ENCODE measurements around the gene TMPRSS12. TPM values are rescaled to one million over a fixed set of nuclear protein-coding genes. Genes with fewer than 3 reads are reported as not detected.
"Not testable (repeated sequence)": the region's sequence is repeated elsewhere in the genome, so short reads cannot be mapped to it uniquely, and the experiment has no call there.

TMPRSS12 gene
- total RNA-seq, 2 donors from 2014 or later = not detected

DNA sequence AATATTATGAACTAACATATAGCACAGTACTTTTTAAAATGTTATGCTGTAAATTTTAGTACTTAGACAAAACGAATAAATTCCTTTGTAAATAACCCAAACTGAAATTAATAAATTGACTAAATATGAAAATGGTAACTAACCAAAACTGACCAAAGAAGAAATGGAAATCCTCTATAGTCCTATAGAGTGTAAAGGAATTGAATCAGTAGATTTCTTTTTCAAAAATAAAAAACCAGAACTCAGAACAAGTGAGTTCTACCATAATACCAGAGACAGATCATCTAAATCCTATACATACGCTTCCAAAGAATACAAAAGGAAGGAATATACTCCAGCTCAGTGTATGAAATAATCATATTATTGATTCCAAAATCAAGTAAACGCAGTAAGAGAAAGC is 39.8 kb downstream of the TMPRSS12 start:
- peaks cover 0 to 1% of the 10 kb centered on the region in 2 donors for H3K36me3 Mint-ChIP-seq (ENCODE audit: insufficient read depth in 2 of 2)
- no peak overlapping the region for H3K4me3 Mint-ChIP-seq
- peaks cover 2 to 3% of the 10 kb centered on the region in 2 donors for H3K9me3 Mint-ChIP-seq
- no peak overlapping the region for H3K27ac Mint-ChIP-seq
- DNase-seq (no peak), ATAC-seq (replicated peaks in 1 of 2) (no peak)
- no peaks in the 10 kb centered on the region for H3K4me1 Mint-ChIP-seq (ENCODE audit: low read depth)
- H3K27me3 Mint-ChIP-seq (ENCODE audit: low read depth) = no peaks in the 10 kb centered on the region

DNA sequence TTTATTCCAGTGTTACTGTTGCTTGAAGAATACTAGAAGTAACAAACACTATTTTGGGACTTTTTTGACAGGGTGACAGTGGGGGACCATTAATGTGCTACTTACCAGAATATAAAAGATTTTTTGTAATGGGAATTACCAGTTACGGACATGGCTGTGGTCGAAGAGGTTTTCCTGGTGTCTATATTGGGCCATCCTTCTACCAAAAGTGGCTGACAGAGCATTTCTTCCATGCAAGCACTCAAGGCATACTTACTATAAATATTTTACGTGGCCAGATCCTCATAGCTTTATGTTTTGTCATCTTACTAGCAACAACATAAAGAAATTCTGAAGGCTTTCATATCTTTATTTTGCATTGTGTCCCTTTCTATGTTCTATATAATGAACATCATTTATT is 44.5 kb downstream of the TMPRSS12 start:
- Mint-ChIP-seq H3K27ac (no peak overlapping the region), H3K9me3 (peaks cover under 1 to 1% of the 10 kb centered on the region in 2 donors), H3K4me3 (no peak overlapping the region), H3K27me3 (ENCODE audit: low read depth) (no peaks in the 10 kb centered on the region), H3K36me3 (ENCODE audit: insufficient read depth in 2 of 2) (peaks cover 0 to under 1% of the 10 kb centered on the region in 2 donors), H3K4me1 (ENCODE audit: low read depth) (no peaks in the 10 kb centered on the region)
- ATAC-seq (replicated peaks in 1 of 2) (no peak), DNase-seq (no peak)

DNA sequence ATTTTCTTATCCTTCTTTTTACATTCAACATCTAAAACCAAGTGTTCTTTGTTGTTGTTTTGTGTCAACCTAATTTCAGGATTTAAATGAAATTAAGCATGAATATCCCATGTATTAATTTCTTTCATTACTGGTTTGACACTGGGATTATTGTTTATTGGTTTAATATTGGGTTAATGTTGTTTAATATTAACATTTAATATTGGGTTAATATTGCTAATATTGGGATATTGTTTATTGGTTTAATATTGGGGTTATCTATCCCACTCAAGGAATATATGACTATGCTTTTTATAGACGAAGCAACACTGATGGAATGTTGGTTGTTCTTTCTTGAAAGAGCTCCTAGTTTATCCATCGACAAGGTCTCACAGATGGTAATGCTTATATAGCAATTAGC is 45.9 kb downstream of the TMPRSS12 start:
- ATAC-seq (replicated peaks in 1 of 2) = no peak
- Mint-ChIP-seq H3K36me3 (ENCODE audit: insufficient read depth in 2 of 2) (no peaks in the 10 kb centered on the region), H3K4me3 (no peak overlapping the region), H3K27me3 (ENCODE audit: low read depth) (no peaks in the 10 kb centered on the region), H3K27ac (no peak overlapping the region), H3K4me1 (ENCODE audit: low read depth) (no peaks in the 10 kb centered on the region), H3K9me3 (no peaks in the 10 kb centered on the region)
- no peak for DNase-seq

DNA sequence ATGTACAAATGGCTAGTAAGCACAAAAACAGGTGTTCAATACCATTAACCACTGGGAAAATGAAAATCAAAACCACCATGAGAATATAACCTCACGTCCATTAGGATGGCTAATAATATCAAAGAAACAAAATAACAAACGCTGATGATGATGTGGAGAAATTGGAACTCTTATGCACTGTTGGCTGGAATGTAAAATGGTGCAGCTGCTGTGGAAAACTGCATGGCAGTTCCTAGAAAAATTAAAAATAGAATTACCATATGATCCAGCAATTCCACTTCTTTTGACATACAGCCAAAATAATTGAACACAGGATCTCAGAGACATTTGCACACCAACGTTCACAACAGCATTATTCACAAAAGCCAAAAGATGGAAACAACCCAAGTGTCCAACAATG is 51.5 kb downstream of the TMPRSS12 start:
- DNase-seq (no peak), ATAC-seq (replicated peaks in 1 of 2) (no peak)
- Mint-ChIP-seq H3K9me3 (no peaks in the 10 kb centered on the region), H3K4me3 (no peak overlapping the region), H3K27me3 (ENCODE audit: low read depth) (no peaks in the 10 kb centered on the region), H3K36me3 (ENCODE audit: insufficient read depth in 2 of 2) (peaks cover 0 to 2% of the 10 kb centered on the region in 2 donors), H3K27ac (no peak overlapping the region), H3K4me1 (ENCODE audit: low read depth) (no peaks in the 10 kb centered on the region)

DNA sequence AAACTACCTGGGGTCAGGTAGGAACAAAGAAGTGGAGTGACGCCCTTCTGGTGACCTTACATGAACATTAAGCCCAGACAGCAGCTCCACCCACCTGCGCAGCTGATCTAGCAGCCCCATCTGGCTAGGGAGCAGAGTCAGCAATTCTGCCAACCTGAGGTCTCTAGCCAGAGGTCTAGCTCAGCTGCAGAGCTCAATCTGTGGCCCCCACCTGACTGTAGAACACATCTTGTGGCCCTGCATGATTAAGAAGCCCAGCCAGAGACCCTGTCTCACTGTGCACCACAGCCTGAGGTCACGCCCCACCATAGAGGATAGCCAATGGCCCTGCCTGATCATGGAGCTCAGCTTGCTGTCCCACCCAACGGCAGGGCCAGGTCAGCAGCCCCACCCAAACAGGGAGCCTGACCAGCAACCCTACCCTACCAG is 59.0 kb downstream of the TMPRSS12 start:
- no peaks in the 10 kb centered on the region for H3K27me3 Mint-ChIP-seq (ENCODE audit: low read depth)
- peaks cover 0 to 2% of the 10 kb centered on the region in 2 donors for H3K36me3 Mint-ChIP-seq (ENCODE audit: insufficient read depth in 2 of 2)
- H3K27ac Mint-ChIP-seq = no peak overlapping the region
- H3K4me1 Mint-ChIP-seq (ENCODE audit: low read depth) = no peaks in the 10 kb centered on the region
- DNase-seq (no peak), ATAC-seq (replicated peaks in 1 of 2) (no peak)
- H3K4me3 Mint-ChIP-seq = no peak overlapping the region
- H3K9me3 Mint-ChIP-seq = no peaks in the 10 kb centered on the region

DNA sequence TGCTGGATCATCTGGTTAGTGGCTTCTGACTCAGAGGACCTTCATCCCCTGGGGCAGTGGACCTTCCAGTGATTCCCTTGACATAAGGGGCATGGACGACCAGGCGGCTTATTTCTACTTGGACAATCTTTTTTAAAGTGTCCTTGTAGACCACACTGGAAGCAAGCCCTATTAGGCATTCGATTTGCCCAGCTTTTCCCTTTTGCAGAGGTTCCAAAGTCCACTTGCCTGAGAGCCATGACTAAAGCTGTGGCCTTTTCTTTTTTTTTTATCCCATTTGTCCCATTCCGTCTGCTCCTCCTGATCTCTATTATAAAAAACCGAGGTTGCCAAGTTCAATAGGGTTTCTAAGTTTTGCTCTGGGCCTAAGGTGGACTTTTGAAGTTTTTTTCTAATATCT is 65.8 kb downstream of the TMPRSS12 start:
- not testable (repeated sequence) for DNase-seq; H3K27ac Mint-ChIP-seq; H3K27me3 Mint-ChIP-seq (ENCODE audit: low read depth); H3K9me3 Mint-ChIP-seq; H3K4me1 Mint-ChIP-seq (ENCODE audit: low read depth); H3K4me3 Mint-ChIP-seq; ATAC-seq (replicated peaks in 1 of 2)
- H3K36me3 Mint-ChIP-seq (ENCODE audit: insufficient read depth in 2 of 2) = peaks cover 9 to 13% of the 10 kb centered on the region in 2 donors

DNA sequence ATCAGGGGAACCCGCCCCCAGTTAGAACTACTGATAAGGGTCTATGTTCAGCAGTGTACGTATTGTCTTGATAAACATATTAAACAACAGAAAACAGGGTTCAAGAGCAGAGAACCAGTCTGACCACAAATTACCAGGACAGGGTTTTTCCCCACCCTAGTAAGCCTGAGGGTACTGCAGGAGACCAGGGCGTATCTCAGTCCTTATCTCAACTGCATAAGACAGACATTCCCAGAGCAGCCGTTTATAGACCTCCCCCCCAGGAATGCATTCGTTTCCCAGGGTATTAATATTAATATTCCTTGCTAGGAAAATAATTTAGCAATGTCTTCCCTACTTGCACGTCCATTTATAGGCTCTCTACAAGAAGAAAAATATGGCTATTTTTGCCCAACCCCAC is 69.6 kb downstream of the TMPRSS12 start:
- H3K4me3 Mint-ChIP-seq; DNase-seq; H3K4me1 Mint-ChIP-seq (ENCODE audit: low read depth); H3K27ac Mint-ChIP-seq; ATAC-seq (replicated peaks in 1 of 2); H3K27me3 Mint-ChIP-seq (ENCODE audit: low read depth): not testable (repeated sequence)
- Mint-ChIP-seq H3K36me3 (ENCODE audit: insufficient read depth in 2 of 2) (peaks cover 24 to 27% of the 10 kb centered on the region in 2 donors), H3K9me3 (peaks cover 12 to 18% of the 10 kb centered on the region in 2 donors)

DNA sequence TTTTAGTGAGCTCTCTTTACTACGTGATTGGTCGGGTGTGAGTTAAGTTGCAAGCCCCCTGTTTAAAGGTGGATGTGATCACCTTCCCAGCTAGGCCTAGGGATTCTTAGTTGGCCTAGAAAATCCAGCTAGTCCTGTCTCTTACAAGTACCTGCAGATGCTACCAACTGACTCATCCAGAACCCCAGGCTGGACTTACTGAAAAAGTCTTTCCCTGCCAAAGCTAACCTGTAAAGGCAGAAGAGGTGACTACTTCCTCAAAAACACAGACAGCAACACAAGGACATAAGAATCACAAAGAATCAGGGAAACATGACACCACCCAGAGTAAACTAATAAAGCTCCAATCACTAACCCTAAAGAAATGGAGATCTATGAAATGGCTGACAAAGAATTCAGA is 70.5 kb downstream of the TMPRSS12 start:
- Mint-ChIP-seq H3K4me1 (ENCODE audit: low read depth) (peaks cover under 1% of the 10 kb centered on the region), H3K36me3 (ENCODE audit: insufficient read depth in 2 of 2) (peaks cover 29 to 35% of the 10 kb centered on the region in 2 donors), H3K27me3 (ENCODE audit: low read depth) (no peaks in the 10 kb centered on the region), H3K9me3 (peaks cover 16 to 18% of the 10 kb centered on the region in 2 donors), H3K4me3 (no peak overlapping the region), H3K27ac (no peak overlapping the region)
- no peak for ATAC-seq (replicated peaks in 1 of 2)
- no peak for DNase-seq

DNA sequence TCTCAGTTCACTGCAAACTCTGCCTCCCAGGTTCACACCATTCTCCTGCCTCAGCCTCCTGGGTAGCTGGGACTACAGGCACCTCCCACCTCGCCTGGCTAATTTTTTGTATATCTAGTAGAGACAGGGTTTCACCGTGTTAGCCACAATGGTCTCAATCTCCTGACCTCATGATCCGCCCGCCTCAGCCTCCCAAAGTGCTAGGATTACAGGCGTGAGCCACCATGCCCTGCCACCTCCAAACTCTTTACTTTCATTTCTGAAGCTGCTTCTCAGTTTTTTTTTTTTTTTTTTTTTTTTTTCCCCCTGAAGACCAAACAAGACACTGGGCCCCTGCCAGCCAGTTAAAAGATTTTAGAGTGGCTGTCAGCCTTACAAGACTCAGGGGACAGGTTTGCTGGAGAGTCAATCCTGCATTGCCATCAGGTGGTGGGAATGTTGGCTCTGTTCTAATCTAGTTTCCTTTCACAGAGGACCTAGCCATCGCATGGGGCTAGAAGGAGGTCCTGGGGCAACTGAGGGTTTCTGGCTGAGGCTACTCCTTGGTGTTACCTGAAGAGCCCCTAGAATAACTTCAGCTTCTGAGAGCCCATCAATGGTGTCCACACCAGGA is 72.3 kb downstream of the TMPRSS12 start:
- Mint-ChIP-seq H3K27ac (no peak overlapping the region), H3K4me3 (no peak overlapping the region), H3K4me1 (ENCODE audit: low read depth) (peaks cover 19% of the 10 kb centered on the region), H3K27me3 (ENCODE audit: low read depth) (no peaks in the 10 kb centered on the region), H3K9me3 (peaks cover 16 to 18% of the 10 kb centered on the region in 2 donors), H3K36me3 (ENCODE audit: insufficient read depth in 2 of 2) (peaks cover 29 to 35% of the 10 kb centered on the region in 2 donors)
- DNase-seq = no peak
- no peak for ATAC-seq (replicated peaks in 1 of 2)

DNA sequence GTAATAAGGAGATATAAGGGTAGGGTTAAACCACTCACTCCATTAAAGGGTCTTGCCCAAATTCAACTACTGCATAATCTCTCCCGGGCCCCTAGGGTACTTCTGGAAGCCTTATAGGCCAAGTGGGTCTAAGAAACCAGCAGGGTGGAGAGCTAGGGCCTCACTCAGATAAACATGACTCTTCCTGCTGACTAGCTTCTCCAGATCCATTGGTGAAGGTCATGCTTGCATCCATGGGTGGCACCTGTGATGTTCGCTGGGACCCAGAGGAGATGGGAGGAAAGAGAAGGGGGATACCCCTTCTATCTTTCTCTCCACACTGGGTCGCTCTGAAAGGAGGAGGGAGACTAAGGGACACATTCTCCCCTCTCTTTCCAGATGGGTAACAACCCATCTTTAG is 73.6 kb downstream of the TMPRSS12 start:
- Mint-ChIP-seq H3K4me3 (no peak overlapping the region), H3K27me3 (ENCODE audit: low read depth) (no peaks in the 10 kb centered on the region), H3K4me1 (ENCODE audit: low read depth) (peaks cover 20% of the 10 kb centered on the region), H3K9me3 (peaks cover 16 to 18% of the 10 kb centered on the region in 2 donors), H3K27ac (no peak overlapping the region), H3K36me3 (ENCODE audit: insufficient read depth in 2 of 2) (peaks cover 25 to 35% of the 10 kb centered on the region in 2 donors)
- DNase-seq (no peak), ATAC-seq (replicated peaks in 1 of 2) (no peak)

DNA sequence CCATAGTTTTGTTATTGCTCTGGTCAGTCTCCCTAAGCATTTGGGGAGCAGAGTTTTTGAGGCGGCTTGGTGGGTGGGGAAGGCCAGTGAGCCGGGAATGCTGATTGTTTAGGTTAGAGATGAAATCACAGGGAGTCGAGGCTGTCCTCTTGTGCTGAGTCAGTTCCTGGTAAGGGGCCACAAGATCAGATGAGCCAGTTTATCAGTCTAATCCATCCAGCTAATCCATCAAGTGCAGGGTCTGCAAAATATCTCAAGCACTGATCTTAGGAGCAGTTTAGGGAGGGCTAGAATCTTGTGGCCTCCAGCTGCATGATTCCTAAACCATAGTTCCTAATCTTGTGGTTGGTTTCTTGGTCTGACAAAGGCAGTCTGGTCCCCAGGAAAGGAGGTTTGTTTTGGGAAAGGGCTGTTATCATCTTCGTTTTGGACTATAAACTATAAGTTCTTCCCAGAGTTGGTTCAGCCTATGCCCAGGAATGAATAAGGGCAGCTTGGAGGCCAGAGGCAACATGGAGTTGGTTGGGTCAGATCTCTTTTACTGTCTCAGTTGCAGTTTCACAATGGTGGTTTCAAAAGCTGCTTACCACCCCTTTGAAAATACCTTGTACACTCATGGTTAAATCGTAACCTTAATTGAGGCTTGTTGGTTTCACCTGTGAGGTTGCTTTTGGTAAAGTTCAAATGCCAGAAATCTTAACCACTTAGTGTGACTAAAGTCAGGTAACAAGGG is 76.0 kb downstream of the TMPRSS12 start:
- ATAC-seq (replicated peaks in 1 of 2) = peak in 1 of 2 donors; percentile 29

DNA sequence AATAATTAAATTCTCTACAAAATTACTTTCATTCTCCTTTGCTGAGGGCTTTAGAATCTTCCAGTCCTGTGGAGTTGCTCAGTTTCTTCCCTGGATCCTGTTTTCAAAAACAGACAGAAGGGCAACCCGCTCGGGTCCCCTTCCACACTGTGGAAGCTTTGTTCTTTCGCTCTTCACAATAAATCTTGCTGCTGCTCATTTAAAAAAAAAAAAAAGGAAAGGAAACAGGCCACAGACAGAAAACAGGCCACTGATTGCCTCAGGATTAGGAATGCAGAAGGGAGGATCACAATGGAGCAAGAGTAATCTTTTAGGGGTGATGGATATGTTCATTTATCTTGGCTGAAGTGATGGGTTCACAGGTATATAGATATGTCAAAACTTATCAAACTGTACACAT is 80.1 kb downstream of the TMPRSS12 start:
- Mint-ChIP-seq H3K27me3 (ENCODE audit: low read depth) (peaks cover 5% of the 10 kb centered on the region), H3K4me1 (ENCODE audit: low read depth) (peaks cover 48% of the 10 kb centered on the region), H3K27ac (no peak overlapping the region), H3K36me3 (ENCODE audit: insufficient read depth in 2 of 2) (peaks cover 1 to 3% of the 10 kb centered on the region in 2 donors), H3K4me3 (peak overlapping the region; percentile 40 to 58), H3K9me3 (peaks cover 0 to 1% of the 10 kb centered on the region in 2 donors)
- DNase-seq (no peak), ATAC-seq (replicated peaks in 1 of 2) (no peak)

More for the DNA sequence above, 76.0 kb downstream of the TMPRSS12 start:
- H3K4me1 Mint-ChIP-seq (ENCODE audit: low read depth) = peaks cover 31% of the 10 kb centered on the region
- no peak overlapping the region for H3K4me3 Mint-ChIP-seq
- DNase-seq = no peak
- no peak overlapping the region for H3K27ac Mint-ChIP-seq
- peaks cover 5% of the 10 kb centered on the region for H3K27me3 Mint-ChIP-seq (ENCODE audit: low read depth)
- H3K9me3 Mint-ChIP-seq = peaks cover 6 to 9% of the 10 kb centered on the region in 2 donors
- peaks cover 15 to 26% of the 10 kb centered on the region in 2 donors for H3K36me3 Mint-ChIP-seq (ENCODE audit: insufficient read depth in 2 of 2)

DNA sequence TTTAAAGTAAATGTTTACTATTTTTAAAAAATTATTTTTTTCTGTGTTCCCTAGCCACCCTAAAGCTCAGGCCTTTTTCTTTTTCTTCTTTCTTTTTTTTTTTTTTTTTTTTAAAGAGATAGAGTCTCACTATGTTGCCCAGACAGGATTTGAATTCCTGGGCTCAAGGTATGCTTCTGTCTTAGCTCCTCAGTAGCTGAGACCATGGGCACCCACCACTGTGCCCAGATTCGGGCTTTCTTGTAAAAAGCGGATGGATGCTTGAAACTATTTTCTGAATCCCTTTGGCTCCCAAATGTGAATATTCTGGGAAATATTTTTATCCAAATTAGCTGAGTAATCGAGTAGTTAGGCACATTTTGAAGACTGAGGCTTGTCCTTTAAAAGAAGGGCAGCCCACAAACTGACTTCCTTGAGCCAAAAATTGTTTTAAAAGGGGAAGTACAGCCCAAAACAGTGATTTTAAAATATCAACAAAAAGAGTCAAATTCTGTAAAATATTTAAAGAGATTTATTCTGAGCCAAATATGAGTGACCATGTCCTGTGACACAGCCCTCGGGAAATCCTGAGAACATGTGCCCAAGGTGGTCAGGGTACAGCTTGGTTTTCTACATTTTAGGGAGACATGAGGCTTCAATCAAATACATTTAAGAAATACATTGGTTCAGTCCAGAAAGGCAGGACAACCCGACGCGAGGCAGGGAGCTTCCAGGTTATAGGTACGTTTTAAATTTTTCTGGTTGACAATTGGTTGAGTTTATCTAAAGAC is 80.8 kb downstream of the TMPRSS12 start:
- Mint-ChIP-seq H3K9me3 (no peaks in the 10 kb centered on the region), H3K4me1 (ENCODE audit: low read depth) (peaks cover 44% of the 10 kb centered on the region), H3K4me3 (peak overlapping the region; percentile 68 to 70), H3K27ac (peak overlapping the region; percentile 94), H3K27me3 (ENCODE audit: low read depth) (peaks cover 5% of the 10 kb centered on the region), H3K36me3 (ENCODE audit: insufficient read depth in 2 of 2) (no peaks in the 10 kb centered on the region)
- ATAC-seq (replicated peaks in 1 of 2) (no peak), DNase-seq (no peak)
